OCI-LY7 (cell line): ENCODE data around the gene FKBP4.

Experiments used
- EZH2phosphoT487 ChIP-seq: fragments of 200-600 bp; sonication (generic); IDR thresholded peaks from 2 replicates; pipeline ENCODE4 v1.6.1; 2018; ENCODE audit warnings: low read depth, borderline replicate concordance, mild to moderate bottlenecking, mixed run types, antibody characterized with exemption, low read length, moderate library complexity, mixed read lengths
- TF ChIP-seq, protein P1 (sequence below): fragments of 200-600 bp; sonication (generic); conservative IDR thresholded peaks from 2 replicates; pipeline ENCODE4 v1.5.1; 2014; ENCODE audit warnings: mild to moderate bottlenecking, antibody characterized with exemption, low read length, moderate library complexity, mixed read lengths

DNA sequence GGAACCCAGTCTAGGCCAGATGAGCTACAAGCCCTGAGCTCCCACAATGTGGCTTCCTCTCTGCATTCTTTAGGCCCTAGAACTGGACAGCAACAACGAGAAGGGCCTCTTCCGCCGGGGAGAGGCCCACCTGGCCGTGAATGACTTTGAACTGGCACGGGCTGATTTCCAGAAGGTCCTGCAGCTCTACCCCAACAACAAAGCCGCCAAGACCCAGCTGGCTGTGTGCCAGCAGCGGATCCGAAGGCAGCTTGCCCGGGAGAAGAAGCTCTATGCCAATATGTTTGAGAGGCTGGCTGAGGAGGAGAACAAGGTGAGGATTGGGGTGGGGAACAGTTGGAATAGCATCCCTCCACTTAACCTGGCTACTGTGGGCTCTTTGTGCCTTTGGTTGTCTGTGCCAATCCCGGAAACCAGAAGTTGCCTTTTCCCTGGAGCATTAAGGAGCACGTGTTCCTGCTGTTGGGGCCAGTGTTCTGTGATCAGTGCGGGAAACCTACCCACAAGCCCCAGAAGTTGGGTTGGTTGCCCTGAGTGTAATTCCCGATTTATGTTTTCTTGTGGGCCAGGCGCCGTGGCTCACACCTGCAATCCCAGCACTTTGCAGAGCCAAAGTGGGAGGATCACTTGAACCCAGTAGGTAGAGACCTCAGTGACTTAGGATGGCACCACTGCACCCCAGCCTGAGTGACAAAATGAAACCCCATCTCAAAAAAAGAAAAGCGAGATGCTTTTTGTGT lies 6.4 kb downstream of the FKBP4 start:
- TF ChIP-seq, protein P1, sequence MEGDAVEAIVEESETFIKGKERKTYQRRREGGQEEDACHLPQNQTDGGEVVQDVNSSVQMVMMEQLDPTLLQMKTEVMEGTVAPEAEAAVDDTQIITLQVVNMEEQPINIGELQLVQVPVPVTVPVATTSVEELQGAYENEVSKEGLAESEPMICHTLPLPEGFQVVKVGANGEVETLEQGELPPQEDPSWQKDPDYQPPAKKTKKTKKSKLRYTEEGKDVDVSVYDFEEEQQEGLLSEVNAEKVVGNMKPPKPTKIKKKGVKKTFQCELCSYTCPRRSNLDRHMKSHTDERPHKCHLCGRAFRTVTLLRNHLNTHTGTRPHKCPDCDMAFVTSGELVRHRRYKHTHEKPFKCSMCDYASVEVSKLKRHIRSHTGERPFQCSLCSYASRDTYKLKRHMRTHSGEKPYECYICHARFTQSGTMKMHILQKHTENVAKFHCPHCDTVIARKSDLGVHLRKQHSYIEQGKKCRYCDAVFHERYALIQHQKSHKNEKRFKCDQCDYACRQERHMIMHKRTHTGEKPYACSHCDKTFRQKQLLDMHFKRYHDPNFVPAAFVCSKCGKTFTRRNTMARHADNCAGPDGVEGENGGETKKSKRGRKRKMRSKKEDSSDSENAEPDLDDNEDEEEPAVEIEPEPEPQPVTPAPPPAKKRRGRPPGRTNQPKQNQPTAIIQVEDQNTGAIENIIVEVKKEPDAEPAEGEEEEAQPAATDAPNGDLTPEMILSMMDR = no peak
- TF ChIP-seq EZH2phosphoT487 = no peak
